HepG2 (cell line): ENCODE data around the gene SERTAD3. TPM values are rescaled to one million over a fixed set of nuclear protein-coding genes. Genes with fewer than 3 reads are reported as not detected.

Source experiments
- CCDC6 ChIP-seq: sonication (generic); formaldehyde crosslinking; IDR thresholded peaks from 2 replicates; pipeline ENCODE4 v1.8.1; 2022; ENCODE audit warnings: mild to moderate bottlenecking, missing genetic modification reagents, moderate library complexity
- ELF1 ChIP-seq: sonication (generic); formaldehyde crosslinking; IDR thresholded peaks from 2 replicates; pipeline ENCODE4 v1.4.0; 2020; ENCODE audit warnings: missing genetic modification reagents
- FIP1L1 ChIP-seq: fragments of 200-400 bp; formaldehyde crosslinking; IDR thresholded peaks from 2 replicates; pipeline ENCODE4 v1.6.1; 2018; ENCODE audit warnings: low read depth, mild to moderate bottlenecking, low read length, moderate library complexity, borderline replicate concordance; ENCODE audit not compliant: insufficient read depth
- GABPB1 ChIP-seq: IDR thresholded peaks from 2 replicates; pipeline ENCODE4 v1.6.1; 2016; ENCODE audit warnings: mild to moderate bottlenecking, missing genetic modification reagents, moderate library complexity, missing compliant biosample characterization
- HDAC6 ChIP-seq: fragments of 200-600 bp; sonication (generic); IDR thresholded peaks from 2 replicates; pipeline ENCODE4 v1.7.0; 2017; ENCODE audit warnings: mild to moderate bottlenecking, antibody characterized with exemption, low read length, low read depth
- KAT7 ChIP-seq: IDR thresholded peaks from 2 replicates; pipeline ENCODE4 v1.6.1; 2018; ENCODE audit warnings: borderline replicate concordance, missing compliant biosample characterization
- MTF1 ChIP-seq: sonication (generic); formaldehyde crosslinking; IDR thresholded peaks from 2 replicates; pipeline ENCODE4 v1.5.0; 2020; ENCODE audit warnings: missing genetic modification reagents
- NFRKB ChIP-seq: fragments of 450-650 bp; IDR thresholded peaks from 2 replicates; pipeline ENCODE4 v1.6.1; 2017
- RARA ChIP-seq: IDR thresholded peaks from 2 replicates; pipeline ENCODE4 v1.6.1; 2016; ENCODE audit warnings: missing genetic modification reagents, missing compliant biosample characterization
- RFX1 ChIP-seq: fragments of 450-650 bp; IDR thresholded peaks from 2 replicates; pipeline ENCODE4 v1.6.1; 2017
- SMARCE1 ChIP-seq: fragments of 450-650 bp; IDR thresholded peaks from 2 replicates; pipeline ENCODE4 v1.6.1; 2017; ENCODE audit warnings: borderline replicate concordance
- SUZ12 ChIP-seq: fragments of 150-350 bp; IDR thresholded peaks from 2 replicates; pipeline ENCODE4 v1.6.1; 2014; ENCODE audit warnings: low read depth, low read length
- USF2 ChIP-seq, 2 experiments: sonication (generic) in 1 of 2; formaldehyde crosslinking in 1 of 2; IDR thresholded peaks; 2 replicates each; pipeline versions ENCODE4 v1.5.1 to v1.6.1; 2011 to 2020; ENCODE audit warnings: borderline replicate concordance in 1 of 2, low read depth in 1 of 2, low read length in 1 of 2, mild to moderate bottlenecking in 1 of 2, missing genetic modification reagents in 1 of 2, moderate library complexity in 1 of 2
- ZBTB38 ChIP-seq: sonication (generic); formaldehyde crosslinking; IDR thresholded peaks from 2 replicates; pipeline ENCODE4 v1.5.1; 2020; ENCODE audit warnings: mild to moderate bottlenecking, missing genetic modification reagents
- ZBTB46 ChIP-seq: sonication (generic); formaldehyde crosslinking; IDR thresholded peaks from 2 replicates; pipeline ENCODE4 v1.4.0; 2020; ENCODE audit warnings: mild to moderate bottlenecking, missing genetic modification reagents, borderline replicate concordance
- ZNF350 ChIP-seq: sonication (generic); formaldehyde crosslinking; IDR thresholded peaks from 2 replicates; pipeline ENCODE4 v1.4.0; 2020; ENCODE audit warnings: mild to moderate bottlenecking, low read depth, missing genetic modification reagents, borderline replicate concordance
- ZNF546 ChIP-seq: sonication (generic); formaldehyde crosslinking; conservative IDR thresholded peaks from 2 replicates; pipeline ENCODE4 v1.8.1; 2023; ENCODE audit warnings: mild to moderate bottlenecking, missing genetic modification reagents
- ZNF567 ChIP-seq: sonication (generic); formaldehyde crosslinking; IDR thresholded peaks from 2 replicates; pipeline ENCODE4 v1.8.1; 2023; ENCODE audit warnings: mild to moderate bottlenecking, missing genetic modification reagents, borderline replicate concordance
- ZNF670 ChIP-seq: sonication (generic); formaldehyde crosslinking; IDR thresholded peaks from 2 replicates; pipeline ENCODE4 v1.8.0; 2022; ENCODE audit warnings: mild to moderate bottlenecking, missing genetic modification reagents, borderline replicate concordance
- ZNF841 ChIP-seq: sonication (generic); formaldehyde crosslinking; IDR thresholded peaks from 2 replicates; pipeline ENCODE4 v1.8.1; 2023; ENCODE audit warnings: missing genetic modification reagents, borderline replicate concordance
- polyA plus RNA-seq, 8 experiments: library from polyadenylated mRNA; depleted of rRNA in 3 of 8; stranded (reverse) in 7 of 8; unstranded in 1 of 8; fragments of >200 nt; fragmentation: Illumina TruSeq in 4 of 8; extraction: Trizol in 4 of 8; gene quantifications; 2 replicates each; pipeline versions ENCODE4 v1.2.1 to v1.2.3, GENCODE V29; 2011 to 2016; ENCODE audit warnings: low read depth in 4 of 8, missing spikeins in 1 of 8, mixed read lengths in 1 of 8; ENCODE audit not compliant: insufficient read depth in 1 of 8
- total RNA-seq, 5 experiments: library from RNA; depleted of rRNA; stranded (reverse); fragments of >200 nt; fragmentation: Illumina TruSeq; extraction: Trizol; gene quantifications; 2 replicates each; pipeline ENCODE4 v1.2.3, GENCODE V29; 2016; ENCODE audit warnings: low read depth in 1 of 5
- TF ChIP-seq, protein P1 (sequence below): IDR thresholded peaks from 2 replicates; pipeline ENCODE4 v1.6.1; 2016; ENCODE audit warnings: missing compliant biosample characterization, missing genetic modification reagents, borderline replicate concordance
- TF ChIP-seq, protein P2 (sequence below): sonication (generic); formaldehyde crosslinking; IDR thresholded peaks from 2 replicates; pipeline ENCODE4 v1.4.0; 2020; ENCODE audit warnings: missing genetic modification reagents, low read depth, mild to moderate bottlenecking, borderline replicate concordance
- TF ChIP-seq, protein P3 (sequence below): IDR thresholded peaks from 2 replicates; pipeline ENCODE4 v1.6.1; 2018; ENCODE audit warnings: missing genetic modification reagents

SERTAD3 gene
- total and polyA plus RNA-seq, 2 of the 13 experiments (the other 11 are each of a cell fraction or from before 2014, with no cell fraction given), result 9.6 to 16.9 TPM

DNA sequence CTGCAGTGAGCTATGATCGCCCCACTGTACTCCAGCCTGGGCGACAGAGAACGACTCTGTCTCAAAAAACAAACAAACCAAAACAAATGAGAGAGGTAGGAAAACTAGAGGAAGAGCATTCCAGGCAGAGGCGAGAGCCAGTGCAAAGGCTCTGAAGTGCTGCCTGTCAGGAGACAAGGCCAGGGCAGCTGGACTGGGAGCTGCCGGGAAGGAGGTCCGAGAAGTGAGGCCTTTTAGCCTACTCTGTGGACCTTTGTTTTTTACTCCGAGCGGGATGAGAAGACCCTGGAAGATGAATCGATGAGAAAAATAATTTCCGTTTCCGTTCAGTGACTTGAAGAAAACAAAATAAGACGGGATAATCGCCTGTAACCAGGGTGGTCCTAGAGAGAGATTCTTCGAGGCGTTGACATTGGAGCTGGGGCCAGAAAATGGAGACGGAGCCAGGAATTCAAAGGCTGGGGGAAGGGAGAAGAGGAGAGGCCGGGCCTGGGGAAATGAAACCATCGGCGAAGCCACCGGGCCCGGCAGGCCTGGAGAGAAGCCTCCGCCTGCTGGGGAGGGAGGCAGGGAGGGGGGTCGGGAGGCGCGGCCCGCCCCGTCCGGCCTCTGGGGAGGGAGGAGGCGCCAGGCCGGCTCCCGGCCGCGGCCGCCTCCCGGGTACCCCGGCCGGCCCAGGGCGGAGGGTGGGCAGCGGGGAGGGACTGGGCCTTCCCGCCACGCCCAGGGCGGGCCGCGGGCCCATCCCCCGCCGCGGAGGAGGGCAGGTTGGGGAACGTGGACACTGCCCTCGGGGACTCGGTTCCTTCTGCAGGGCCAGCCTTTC is 10.5 kb downstream of the SERTAD3 start (continued):
- TF ChIP-seq USF2 (IDR thresholded peaks at IDR 0.05; ENCODE audit: low read depth, low read length) (no peak), USF2 (CRISPR knock-in tag; IDR thresholded peaks at IDR 0.05; ENCODE audit: borderline replicate concordance) (no peak), SUZ12 (no peak), ZNF670 (no peak), NFRKB (no peak), SMARCE1 (no peak), ZBTB38 (CRISPR knock-in tag) (no peak), ELF1 (CRISPR knock-in tag) (0 out of 2 replicates have a peak, but pooled peaks have one; percentile 8), RFX1 (no peak), MTF1 (CRISPR knock-in tag) (no peak), KAT7 (CRISPR knock-in tag) (no peak), ZNF841 (no peak), ZNF567 (CRISPR knock-in tag) (no peak; the same call in 1 of the 2 replicates), GABPB1 (CRISPR knock-in tag) (peak; percentile 58; the same call in 1 of the 2 replicates), ZBTB46 (CRISPR knock-in tag) (no peak), RARA (no peak), ZNF546 (CRISPR knock-in tag) (no peak), ZNF350 (no peak), CCDC6 (CRISPR knock-in tag) (no peak), HDAC6 (no peak), FIP1L1 (no peak)
- TF ChIP-seq, protein P1, sequence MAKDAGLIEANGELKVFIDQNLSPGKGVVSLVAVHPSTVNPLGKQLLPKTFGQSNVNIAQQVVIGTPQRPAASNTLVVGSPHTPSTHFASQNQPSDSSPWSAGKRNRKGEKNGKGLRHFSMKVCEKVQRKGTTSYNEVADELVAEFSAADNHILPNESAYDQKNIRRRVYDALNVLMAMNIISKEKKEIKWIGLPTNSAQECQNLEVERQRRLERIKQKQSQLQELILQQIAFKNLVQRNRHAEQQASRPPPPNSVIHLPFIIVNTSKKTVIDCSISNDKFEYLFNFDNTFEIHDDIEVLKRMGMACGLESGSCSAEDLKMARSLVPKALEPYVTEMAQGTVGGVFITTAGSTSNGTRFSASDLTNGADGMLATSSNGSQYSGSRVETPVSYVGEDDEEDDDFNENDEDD (CRISPR knock-in tag), result peak; percentile 82; the same call in 1 of the 2 replicates
- TF ChIP-seq, protein P2, sequence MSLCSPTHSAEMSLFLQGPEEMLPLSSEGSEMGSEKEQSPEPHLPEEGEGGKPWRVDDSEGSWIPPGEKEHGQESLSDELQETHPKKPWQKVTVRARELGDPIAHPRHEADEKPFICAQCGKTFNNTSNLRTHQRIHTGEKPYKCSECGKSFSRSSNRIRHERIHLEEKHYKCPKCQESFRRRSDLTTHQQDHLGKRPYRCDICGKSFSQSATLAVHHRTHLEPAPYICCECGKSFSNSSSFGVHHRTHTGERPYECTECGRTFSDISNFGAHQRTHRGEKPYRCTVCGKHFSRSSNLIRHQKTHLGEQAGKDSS (CRISPR knock-in tag), result no peak
- TF ChIP-seq, protein P3, sequence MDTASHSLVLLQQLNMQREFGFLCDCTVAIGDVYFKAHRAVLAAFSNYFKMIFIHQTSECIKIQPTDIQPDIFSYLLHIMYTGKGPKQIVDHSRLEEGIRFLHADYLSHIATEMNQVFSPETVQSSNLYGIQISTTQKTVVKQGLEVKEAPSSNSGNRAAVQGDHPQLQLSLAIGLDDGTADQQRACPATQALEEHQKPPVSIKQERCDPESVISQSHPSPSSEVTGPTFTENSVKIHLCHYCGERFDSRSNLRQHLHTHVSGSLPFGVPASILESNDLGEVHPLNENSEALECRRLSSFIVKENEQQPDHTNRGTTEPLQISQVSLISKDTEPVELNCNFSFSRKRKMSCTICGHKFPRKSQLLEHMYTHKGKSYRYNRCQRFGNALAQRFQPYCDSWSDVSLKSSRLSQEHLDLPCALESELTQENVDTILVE (CRISPR knock-in tag), result no peak
